Common myeloid progenitor, CD34-positive (primary cell): ENCODE results near the gene AKR1C4.
"Not testable (repeated sequence)": the region's sequence is repeated elsewhere in the genome, so short reads cannot be mapped to it uniquely, and the experiment has no call there.

Experiments used
- CTCF ChIA-PET: fragments of 350-600 bp; sonication (Branson Sonifier 250); formaldehyde crosslinking; loops from one replicate; lab custom pipeline; 2021; ENCODE audit warnings: antibody characterized with exemption; lab: Charles Lee
- POLR2A ChIA-PET: fragments of 350-600 bp; sonication (Branson Sonifier 250); formaldehyde crosslinking; loops from one replicate; lab custom pipeline; 2021; ENCODE audit warnings: antibody characterized with exemption; lab: Charles Lee
- DNase-seq, 3 donors: peaks; one replicate each; pipeline versions ENCODE4 v3.0.0 to v3.0.0-alpha.2; 2013
- H3K27ac ChIP-seq, 2 experiments: 1 replicate in 1 of 2; 2 replicates in 1 of 2; pipeline ENCODE4 v1.7.0; 2013; ENCODE audit warnings: inconsistent platforms in 2 of 2, low read length in 2 of 2, mild to moderate bottlenecking in 2 of 2, low read depth in 1 of 2, moderate library complexity in 1 of 2; ENCODE audit not compliant: severe bottlenecking in 2 of 2, insufficient read depth in 1 of 2, poor library complexity in 1 of 2
- H3K27me3 ChIP-seq, 5 experiments: replicated peaks in 2 of 5; 1 replicate in 3 of 5; 2 replicates in 2 of 5; pipeline versions ENCODE4 v1.6.1 to v1.7.0; 2013; ENCODE audit warnings: low read length in 4 of 5, mild to moderate bottlenecking in 2 of 5, moderate library complexity in 2 of 5, inconsistent platforms in 1 of 5; ENCODE audit not compliant: insufficient read depth in 5 of 5, control insufficient read depth in 4 of 5
- H3K36me3 ChIP-seq, 4 experiments: 1 replicate in 2 of 4; 2 replicates in 2 of 4; pipeline versions ENCODE4 v1.6.1 to v1.7.0; 2013; ENCODE audit warnings: low read length in 3 of 4, control low read depth in 1 of 4, mild to moderate bottlenecking in 1 of 4; ENCODE audit not compliant: control insufficient read depth in 4 of 4, insufficient read depth in 4 of 4
- H3K4me1 ChIP-seq, 4 experiments: 1 replicate in 3 of 4; 2 replicates in 1 of 4; pipeline versions ENCODE4 v1.6.1 to v1.7.1; 2013; ENCODE audit warnings: low read length in 3 of 4, mild to moderate bottlenecking in 3 of 4, control low read depth in 1 of 4, inconsistent platforms in 1 of 4, moderate library complexity in 1 of 4; ENCODE audit not compliant: control insufficient read depth in 4 of 4, insufficient read depth in 4 of 4; ENCODE audit errors: control extremely low read depth in 1 of 4
- H3K4me3 ChIP-seq, 7 experiments: 1 replicate in 4 of 7; 2 replicates in 3 of 7; pipeline versions ENCODE4 v1.5.1 to v1.7.0; 2013; ENCODE audit warnings: mild to moderate bottlenecking in 7 of 7, low read length in 6 of 7, moderate library complexity in 6 of 7, inconsistent platforms in 2 of 7, low read depth in 2 of 7, control low read depth in 1 of 7; ENCODE audit not compliant: insufficient read depth in 4 of 7, control insufficient read depth in 1 of 7; ENCODE audit errors: extremely low read depth in 1 of 7
- H3K9me3 ChIP-seq, 5 experiments: 1 replicate in 4 of 5; 2 replicates in 1 of 5; pipeline versions ENCODE4 v1.6.1 to v1.7.1; 2013; ENCODE audit warnings: low read length in 4 of 5, mild to moderate bottlenecking in 2 of 5, inconsistent platforms in 1 of 5, low read depth in 1 of 5, moderate library complexity in 1 of 5; ENCODE audit not compliant: control insufficient read depth in 4 of 5, insufficient read depth in 2 of 5; ENCODE audit errors: control extremely low read depth in 1 of 5
- WGBS: methylation state at CpG from one replicate; pipeline ENCODE4 v1.1.5; 2013; ENCODE audit not compliant: insufficient coverage; 5-methylcytosine and 5-hydroxymethylcytosine counted together

Gene AKR1C4

GRCh38 chr10:5252177-5253037, 55.8 kb downstream of the AKR1C4 start:
- Histone ChIP-seq H3K27me3 (no peaks in the 10 kb centered on the region), H3K4me3 (no peak overlapping the region), H3K4me1 (no peaks in the 10 kb centered on the region), H3K9me3 (no peaks in the 10 kb centered on the region), H3K27ac (no peak overlapping the region), H3K36me3 (no peaks in the 10 kb centered on the region)
- ChIA-PET CTCF (no interaction called here), POLR2A (no interaction called here)
- DNase-seq = no peak
- 84% methylated on average over 5 of the region's 8 CpGs for WGBS

- no peak overlapping the region for H3K27ac ChIP-seq
- no peak overlapping the region for H3K4me3 ChIP-seq
- no peaks in the 10 kb centered on the region for H3K27me3 ChIP-seq
- 100% methylated on average over 3 of the region's 4 CpGs for WGBS
- POLR2A ChIA-PET = no interaction called here
- H3K9me3 ChIP-seq = no peaks in the 10 kb centered on the region
- no peak for DNase-seq
- peaks cover 0 to 3% (median 0%) of the 10 kb centered on the region in 4 experiments for H3K4me1 ChIP-seq
- H3K36me3 ChIP-seq = no peaks in the 10 kb centered on the region
- CTCF ChIA-PET = no interaction called here
These were observed 57.9 kb downstream of the AKR1C4 start for GRCh38 chr10:5254488-5254887.

- H3K9me3 ChIP-seq, DNase-seq, H3K4me3 ChIP-seq, POLR2A ChIA-PET, H3K4me1 ChIP-seq, CTCF ChIA-PET, H3K27ac ChIP-seq, H3K36me3 ChIP-seq, H3K27me3 ChIP-seq: not testable (repeated sequence)
- WGBS = no CpG with 5 or more reads among the region's 3 CpGs
These were observed 61.1 kb downstream of the AKR1C4 start for GRCh38 chr10:5257768-5258167.

GRCh38 chr10:5259132-5259951, 62.7 kb downstream of the AKR1C4 start:
- Histone ChIP-seq H3K4me3 (no peak overlapping the region), H3K4me1 (peaks cover 0 to 3% (median 0%) of the 10 kb centered on the region in 4 experiments), H3K27ac (no peak overlapping the region), H3K36me3 (no peaks in the 10 kb centered on the region), H3K9me3 (peaks cover 0 to 14% (median 4%) of the 10 kb centered on the region in 5 experiments), H3K27me3 (no peaks in the 10 kb centered on the region)
- DNase-seq = no peak
- ChIA-PET CTCF (interaction anchor here (0.6 to 1.5 kb wide), 2 partner anchors 24 to 62 kb away, joined by 3 to 4 read pairs; no protein-coding TSS in a partner anchor), POLR2A (no interaction called here)
- 96% methylated on average over 4 of the region's 6 CpGs for WGBS

DNA sequence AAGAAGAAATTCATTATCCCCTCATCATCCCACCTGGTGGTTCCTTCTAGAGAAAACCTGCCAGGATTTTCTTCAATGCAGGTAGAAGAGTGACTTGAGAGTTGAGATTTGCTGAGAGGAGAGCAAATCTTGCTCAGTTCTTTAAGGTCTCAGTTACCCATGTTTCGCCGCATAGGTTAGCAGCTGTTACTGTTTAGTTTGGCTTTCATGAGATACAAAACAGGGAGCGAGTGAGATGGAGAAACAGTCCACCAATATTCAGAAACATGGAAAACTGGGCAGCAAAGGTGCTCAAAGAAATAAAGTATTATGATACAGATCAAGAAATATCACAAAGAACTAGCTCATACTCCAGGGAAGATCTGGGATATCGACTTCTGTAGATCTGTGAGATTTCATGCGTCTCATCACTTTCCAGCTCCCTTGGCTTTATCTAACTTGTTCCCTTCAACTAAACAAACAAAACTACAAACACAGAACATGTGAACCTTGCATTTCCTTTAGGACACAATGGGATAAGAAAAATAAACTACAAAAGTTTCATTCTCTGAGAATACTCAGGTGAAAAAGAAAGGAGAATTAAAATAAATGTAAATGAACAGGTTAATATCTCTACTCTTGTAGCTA, 63.4 kb downstream of the AKR1C4 start:
- DNase-seq = no peak
- H3K36me3 ChIP-seq = no peaks in the 10 kb centered on the region
- no peak overlapping the region for H3K4me3 ChIP-seq
- H3K27me3 ChIP-seq = no peaks in the 10 kb centered on the region
- CTCF ChIA-PET = interaction anchor here (1.5 kb wide), 1 partner anchor 23 kb away, joined by 4 read pairs; no protein-coding TSS in a partner anchor
- peaks cover 0 to 15% (median 5%) of the 10 kb centered on the region in 5 experiments for H3K9me3 ChIP-seq
- POLR2A ChIA-PET = no interaction called here
- peaks cover 0 to 3% (median 0%) of the 10 kb centered on the region in 4 experiments for H3K4me1 ChIP-seq
- 90% methylated on average over 2 of the region's 5 CpGs for WGBS
- no peak overlapping the region for H3K27ac ChIP-seq

GRCh38 chr10:5260828-5261227, 64.2 kb downstream of the AKR1C4 start:
- Histone ChIP-seq H3K4me3 (no peak overlapping the region), H3K27me3 (no peaks in the 10 kb centered on the region), H3K4me1 (peaks cover 0 to 3% (median 0%) of the 10 kb centered on the region in 4 experiments), H3K27ac (no peak overlapping the region), H3K9me3 (peaks cover 0 to 21% (median 5%) of the 10 kb centered on the region in 5 experiments), H3K36me3 (no peaks in the 10 kb centered on the region)
- 100% methylated on average over 2 of the region's 3 CpGs for WGBS
- POLR2A ChIA-PET = no interaction called here
- no peak for DNase-seq
- CTCF ChIA-PET = no interaction called here
